DMS153 (cell line): ENCODE data around the gene PRKAB1.

ENCODE experiments used
- DNase-seq: peaks from one replicate; lab custom pipeline; 2025; lab: John Stamatoyannopoulos, UW

PRKAB1 gene

DNA sequence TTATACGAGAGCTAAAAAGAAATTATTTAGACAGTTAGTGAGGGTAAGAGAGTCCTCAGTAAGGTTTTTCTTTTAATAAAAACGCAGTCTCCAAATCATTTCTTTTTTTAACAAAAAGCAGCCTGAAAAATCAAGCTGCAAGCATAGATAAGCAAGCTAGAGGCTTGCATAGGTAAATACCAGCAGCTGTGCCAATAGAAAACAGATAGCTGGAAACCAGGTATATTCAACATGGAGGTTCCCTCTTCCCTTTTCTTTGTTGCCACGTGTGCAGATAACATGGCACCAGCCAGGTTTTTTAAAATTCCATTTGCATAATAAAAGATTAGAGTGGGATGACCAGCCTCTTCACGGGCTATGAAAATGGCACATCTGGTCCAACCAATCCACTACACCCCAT, 6.1 kb upstream of the PRKAB1 start:
- DNase-seq, result no peak

DNA sequence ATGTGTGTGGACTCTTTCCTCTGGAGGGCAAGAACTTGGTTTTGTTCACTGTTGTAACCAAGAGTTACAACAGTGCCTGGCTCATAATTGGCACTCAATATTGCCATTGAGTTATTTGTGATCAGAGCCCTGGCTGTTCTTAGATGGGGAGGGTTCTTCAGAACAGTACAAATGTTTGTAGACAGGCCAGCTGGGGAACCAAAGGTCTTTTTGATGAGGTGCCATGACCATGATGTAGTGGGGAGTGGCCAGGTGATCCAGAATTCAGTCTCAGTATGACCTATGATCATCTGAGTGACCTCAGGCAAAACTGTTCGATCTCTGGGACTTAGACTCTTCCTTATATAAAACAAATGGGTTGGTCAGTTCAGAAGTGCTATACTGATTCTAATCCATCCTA, 3.3 kb upstream of the PRKAB1 start:
- no peak for DNase-seq

DNA sequence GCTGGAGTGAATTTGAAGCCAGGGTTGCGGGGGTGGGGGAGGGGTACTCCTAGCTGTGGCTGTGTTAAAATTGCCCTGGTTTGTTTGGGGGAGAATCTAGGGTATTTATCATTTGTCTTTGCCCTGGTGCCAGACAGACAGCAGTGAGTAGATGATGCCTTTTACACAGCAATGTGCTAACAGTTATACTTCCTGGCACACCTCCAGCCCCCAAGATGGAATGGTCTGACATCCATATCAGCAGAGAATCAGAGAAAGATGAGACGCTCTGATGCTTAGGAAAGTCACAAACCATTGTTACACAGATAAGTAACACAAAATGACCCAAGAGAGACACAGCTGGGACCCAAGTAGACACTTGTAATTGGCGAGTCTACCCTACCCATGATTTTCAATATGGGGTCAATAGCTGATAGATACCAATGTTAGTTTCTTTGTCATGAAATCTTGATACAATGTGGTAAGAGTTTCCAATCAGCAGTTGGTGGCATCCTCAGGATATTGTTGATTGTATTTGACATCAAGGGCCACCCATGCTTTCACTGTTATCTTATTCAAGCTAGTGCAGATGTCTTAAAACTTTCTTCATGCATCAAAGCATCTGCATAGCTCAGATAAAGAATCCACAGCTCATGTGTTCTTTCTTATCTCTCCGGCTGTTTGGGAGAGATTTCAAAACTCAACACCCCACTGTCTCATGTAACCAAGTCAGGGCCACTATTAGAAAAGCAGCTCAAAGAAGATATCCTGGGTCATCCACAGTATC, 2.6 kb upstream of the PRKAB1 start:
- no peak for DNase-seq

DNA sequence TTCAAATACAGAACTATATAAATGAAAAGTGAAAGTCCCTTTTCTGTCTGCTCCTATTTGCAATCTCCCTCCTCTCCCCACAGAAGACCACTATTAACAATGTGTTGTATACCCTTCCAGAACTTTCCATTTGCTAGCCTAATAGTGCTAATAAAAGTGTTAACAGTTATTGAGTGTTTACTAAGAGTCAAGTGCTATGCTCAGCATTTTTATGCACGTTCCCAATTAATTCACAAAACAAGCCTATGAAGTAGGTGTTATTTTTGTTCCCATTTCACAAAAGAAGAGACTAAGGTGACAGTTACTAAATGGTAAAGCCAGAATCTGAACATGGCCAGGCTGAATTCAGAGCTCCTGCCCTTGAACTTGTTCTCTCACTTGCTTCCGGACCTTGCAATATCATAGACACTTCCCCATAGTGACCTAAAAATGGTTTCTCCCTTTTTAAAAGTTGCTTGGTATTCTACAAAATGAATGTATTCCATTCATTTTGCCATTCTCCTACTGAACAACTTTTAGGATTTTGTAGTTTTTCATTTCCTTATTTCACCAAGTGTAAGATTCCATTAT, 1.6 kb upstream of the PRKAB1 start:
- DNase-seq, result no peak

DNA sequence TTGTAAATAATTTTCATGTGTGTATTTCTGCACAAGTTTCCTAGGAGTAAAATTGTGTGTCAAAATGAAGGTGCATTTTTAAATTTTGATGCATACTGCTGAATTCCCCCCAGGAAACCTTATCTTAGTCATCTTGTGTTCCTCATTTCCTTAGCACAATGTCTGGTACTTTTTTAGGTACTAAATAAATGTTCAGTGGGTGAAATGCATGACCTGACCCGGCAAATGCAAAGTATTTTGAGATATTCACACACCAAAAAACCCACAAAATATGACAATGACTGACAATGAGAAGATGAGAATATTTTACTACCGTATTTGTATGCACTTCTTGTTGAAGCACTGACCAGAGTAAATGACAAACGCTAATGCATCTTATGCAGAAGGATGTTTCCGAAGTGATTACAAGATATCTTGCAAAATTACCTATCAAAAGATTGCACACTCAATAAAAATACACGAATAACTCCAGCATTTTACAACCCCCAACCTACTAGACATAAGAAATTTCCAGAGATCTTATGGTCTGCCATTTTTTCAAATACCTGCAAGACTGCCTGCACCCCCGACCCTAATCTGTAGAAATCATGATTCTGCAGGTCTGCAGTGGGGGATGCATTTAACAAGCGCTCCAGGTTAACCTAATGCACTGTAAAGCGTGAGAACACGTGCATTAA, 895 bp upstream of the PRKAB1 start:
- DNase-seq, result no peak

DNA sequence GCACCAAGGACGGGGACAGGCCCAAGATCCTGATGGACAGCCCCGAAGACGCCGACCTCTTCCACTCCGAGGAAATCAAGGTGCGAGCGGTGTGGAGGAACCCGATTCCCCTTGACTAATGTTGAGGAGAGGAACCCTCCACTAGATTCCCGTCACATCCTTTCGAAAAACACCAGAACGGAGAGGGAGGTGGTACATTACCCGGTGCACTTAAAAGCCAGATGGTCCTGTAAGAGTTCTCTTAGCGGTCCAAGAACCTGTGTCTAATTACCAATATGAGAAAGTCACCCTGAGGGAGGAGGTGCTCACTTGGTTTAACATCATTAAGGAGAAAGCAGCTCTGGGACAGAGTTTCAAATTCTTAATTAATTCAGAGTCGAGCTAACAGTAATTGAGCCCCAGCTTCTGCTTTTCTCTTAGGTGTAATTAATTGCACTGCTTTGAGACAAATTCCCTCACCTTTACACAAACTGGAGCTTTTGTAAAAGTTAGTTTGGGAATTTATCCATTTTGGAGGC, 450 bp downstream of the PRKAB1 start:
- DNase-seq, result no peak

DNA sequence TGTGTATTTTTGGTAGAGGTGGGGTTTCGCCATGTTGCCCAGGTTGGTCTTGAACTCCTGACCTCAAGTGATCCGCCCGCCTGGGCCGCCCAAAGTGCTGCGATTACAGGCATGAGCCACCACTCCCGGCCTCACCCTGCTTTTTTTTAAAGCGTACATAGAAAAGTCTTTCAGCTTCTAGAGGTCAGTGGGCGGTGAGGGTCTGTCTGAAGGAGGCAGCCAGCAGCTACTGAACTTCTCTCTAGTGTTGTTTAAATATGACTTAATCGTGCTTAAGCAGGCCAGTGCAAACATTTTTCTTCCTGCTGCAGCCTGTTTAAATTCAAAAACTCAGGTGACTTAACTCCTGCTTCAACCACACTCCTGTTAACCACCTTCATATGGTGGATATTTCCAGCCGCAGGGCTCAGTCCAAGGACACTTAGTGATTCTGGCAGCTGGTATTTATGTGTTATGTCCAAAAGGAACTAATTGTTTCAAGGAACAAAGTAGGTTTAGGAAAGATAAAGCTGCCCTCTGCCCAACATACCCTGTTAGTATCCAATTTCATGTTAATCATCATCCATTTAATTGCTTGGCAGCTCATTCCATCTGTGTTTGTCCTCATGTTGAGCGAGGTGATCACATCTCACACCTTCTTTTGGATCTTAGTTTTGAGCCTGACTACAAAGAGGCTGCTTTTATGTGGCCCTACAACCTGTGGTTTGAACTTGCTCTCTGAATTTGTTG, 2.0 kb downstream of the PRKAB1 start:
- no peak for DNase-seq

DNA sequence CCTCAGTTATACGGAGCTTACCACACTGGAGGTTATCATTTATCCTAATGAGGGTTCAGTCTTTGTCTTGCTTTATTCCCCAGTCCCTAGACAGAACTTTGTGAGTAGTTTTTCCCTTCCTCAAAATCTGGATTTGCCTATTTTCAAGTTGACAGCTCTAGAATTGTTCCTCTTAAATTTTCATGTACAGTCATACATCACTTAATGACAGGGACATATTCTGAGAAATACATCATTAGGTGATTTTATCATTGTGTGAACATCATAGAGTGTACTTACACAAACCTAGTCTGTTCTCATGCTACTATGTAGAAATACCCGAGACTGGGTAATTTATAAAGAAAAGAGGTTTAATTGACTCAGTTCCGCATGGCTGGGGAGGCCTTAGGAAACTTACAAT, 3.1 kb downstream of the PRKAB1 start:
- no peak for DNase-seq

DNA sequence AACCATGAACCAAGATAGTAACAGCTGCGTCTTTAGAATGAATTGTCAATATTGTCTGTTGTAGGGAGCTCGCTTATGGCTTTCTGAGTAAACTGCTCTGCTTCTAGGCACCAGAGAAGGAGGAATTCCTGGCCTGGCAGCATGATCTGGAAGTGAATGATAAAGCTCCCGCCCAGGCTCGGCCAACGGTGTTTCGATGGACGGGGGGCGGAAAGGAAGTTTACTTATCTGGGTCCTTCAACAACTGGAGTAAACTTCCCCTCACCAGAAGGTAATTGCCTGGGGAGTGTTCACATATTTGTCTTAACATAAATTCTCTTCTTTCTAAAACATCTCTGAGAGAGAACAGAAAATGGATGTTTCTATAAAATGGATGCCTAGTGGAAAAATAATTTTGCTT, 4.3 kb downstream of the PRKAB1 start:
- no peak for DNase-seq

DNA sequence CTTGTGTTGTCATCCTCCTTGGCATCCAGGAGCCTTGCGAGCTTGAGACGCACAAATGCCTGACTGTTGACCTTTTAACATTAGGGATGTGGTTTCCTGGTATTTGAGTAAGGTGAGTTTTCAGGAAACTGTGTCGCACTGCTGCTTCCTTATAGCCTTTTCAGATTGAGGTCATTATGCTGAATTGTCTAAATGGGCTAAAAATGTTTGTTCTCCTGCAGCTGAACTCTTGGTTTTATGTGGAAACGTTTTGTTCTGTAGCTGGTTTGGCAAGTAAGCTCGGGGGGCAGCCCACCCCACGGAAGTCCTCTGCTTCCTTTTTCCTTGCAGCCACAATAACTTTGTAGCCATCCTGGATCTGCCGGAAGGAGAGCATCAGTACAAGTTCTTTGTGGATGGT, 5.7 kb downstream of the PRKAB1 start:
- no peak for DNase-seq

DNA sequence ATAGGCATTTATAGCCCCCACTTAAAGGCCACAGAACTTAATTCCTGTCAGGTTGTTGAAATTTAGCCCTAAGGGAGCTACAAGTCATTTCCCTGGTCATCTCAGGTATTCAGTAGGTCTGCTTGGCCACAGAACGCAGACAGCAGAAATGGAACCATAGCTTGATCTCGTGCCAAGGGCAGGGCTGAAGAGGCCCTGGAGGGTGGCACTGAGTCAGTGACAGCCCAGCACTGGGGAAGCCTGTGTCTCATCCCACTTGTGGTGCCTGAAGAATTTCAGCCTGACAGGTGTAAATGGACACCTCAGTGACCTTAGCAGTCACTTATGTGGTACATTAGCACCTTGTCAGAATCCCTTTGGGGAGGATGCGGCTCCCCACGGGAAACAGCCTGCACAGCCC, 6.6 kb downstream of the PRKAB1 start:
- DNase-seq, result no peak

DNA sequence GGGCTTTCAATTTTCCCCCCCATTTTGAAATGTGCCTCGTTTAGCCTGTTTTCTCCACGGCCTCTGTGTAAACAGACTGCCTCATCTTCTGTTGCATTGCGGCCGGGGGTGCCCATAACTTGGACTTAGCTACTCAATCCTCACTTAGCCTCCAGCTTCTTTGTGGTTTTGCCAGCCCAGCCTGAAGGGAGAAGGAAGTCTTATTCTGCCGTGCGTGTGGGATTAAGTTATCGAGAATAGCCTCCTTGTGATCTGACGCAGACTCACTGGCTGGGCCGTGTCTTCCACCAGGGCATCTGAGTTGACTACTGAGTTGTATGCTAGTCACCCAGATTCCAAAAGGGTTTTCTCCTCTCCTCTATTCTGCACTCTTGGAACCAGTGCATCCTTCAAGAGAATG, 8.1 kb downstream of the PRKAB1 start:
- DNase-seq, result no peak

DNA sequence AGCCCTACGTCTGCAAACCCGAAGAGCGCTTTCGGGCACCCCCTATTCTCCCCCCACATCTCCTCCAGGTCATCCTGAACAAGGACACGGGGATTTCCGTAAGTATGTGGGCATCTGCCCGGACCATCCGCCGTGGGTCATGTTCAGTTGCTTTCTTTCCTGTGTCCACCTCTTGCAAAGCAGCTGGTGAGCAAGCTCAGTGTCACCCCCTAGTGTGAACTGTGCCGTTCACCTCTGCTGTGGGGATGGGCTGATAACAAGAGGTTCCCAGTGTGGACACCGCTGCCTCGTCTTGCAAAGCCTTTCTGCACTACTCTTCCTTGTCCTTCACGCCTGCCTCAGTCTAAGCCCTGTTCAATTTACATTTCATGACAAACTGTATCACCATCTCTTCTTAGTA, 8.6 kb downstream of the PRKAB1 start:
- DNase-seq, result no peak

DNA sequence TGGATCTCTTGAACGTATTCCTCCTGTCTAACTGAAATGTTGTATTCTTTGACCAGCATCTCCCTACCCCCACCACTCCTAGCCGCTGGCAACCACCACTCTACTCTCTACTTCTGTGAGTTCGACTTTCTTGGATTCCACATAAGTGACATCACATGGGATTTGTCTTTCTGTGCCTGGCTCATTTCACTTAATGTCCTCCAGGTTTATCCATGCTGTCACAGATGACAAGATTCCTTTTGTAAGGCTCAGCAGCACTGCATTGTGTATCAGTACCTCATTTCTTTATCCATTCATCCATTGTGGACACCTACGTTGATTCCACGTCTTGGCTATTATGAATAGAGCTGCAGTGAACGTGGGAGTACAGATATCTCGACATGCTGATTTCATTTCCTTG, 10.5 kb downstream of the PRKAB1 start:
- no peak for DNase-seq

DNA sequence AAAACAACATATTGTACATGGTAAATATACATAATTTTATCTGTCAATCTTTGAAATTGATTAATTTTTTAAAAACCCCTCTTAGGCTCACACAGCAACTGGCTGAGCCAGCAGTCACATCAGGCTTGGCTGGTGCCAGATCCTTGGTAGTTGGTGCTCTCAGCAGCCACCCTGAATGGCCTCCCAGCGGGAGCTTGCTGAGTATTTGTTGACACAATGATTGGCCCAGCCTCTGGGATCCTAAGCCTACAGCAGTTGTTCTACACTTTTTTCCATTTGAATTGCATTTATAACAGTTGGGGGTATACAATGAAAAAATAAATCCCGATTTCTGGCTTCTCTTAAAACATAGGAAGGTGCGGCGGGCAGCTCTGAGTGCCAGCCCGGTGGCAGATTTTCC, 11.1 kb downstream of the PRKAB1 start:
- DNase-seq, result peak; percentile 73

DNA sequence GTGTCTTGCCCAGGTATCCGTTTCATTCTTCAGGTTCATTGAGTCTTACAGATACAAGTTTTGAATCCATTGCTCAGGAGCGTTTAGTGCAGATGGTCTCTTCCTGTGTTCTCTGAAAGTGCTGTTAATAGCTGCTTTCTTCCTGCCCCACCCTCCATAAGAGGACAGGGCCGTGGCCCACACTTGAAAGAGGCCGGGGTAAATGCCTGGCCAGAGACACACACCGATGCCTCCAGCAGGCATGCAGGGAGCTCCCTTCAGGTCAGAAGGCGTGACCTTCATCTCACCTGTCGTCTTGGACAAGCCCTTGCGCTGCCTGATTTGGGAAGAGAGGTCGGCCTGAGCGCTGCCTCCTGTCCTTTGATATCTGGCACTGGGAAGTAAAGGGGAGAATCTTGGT, 11.6 kb downstream of the PRKAB1 start:
- DNase-seq, result peak; percentile 50

DNA sequence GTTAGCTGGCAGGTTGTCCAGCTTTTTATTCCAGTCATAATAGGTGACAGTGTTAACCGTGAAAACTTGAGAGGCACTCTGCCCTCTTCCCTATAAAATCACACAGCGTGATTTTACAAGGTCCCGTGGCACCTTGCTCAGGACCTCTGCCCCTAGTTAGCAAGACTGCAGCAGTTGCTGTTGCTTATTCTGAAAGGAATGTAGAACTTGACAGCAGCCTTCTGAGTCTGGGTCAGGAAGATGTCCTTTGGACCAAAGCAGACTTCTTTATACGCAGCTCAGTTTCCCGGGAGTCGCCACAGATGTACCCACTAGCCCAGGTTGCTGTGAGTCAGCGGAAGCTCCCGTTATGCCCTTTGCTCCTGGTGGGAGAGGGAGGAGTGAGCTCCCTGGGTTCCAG, 13.2 kb downstream of the PRKAB1 start:
- DNase-seq, result no peak

DNA sequence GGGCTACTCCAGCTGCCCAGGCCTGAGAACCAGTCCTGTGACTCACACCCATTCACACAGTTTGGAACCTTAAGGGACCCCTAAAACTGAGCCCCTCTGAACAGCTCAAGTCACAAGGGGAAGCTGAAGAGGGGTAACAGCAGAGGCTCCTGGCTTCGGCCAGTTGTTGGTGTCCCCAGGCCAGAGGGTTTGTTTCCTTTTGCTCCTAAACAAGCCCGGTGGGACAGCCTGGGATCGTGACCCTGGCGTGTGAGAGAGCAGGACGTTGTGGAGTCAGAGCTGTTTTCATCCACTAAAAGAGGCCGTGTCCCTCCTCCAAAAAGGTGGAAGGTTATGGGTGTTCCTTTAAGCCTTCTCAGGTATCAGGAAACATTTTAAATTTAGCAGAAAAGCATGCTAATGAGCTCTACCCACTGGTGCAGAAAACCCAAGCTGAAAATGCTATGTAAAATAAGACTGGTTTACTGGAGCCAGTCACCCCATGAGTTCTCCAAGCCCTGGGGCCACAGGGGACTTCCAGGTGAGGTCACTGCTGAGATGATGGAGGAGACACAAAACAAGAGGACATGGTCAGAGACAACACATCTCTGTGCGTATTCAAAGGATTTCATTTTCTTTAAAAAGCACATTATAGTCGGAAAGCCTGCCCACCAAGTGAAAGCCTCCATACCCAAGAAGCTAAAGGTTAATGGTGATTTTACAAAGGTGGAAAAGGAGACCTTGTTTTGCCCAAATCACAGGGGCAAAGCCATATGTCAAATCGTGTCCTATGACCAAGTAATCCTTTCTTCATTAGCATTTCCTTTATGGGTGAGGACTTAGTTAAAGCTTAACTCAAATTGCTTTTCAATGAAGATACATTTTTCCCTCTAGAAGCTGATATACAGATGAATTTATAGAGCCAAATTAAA, 14.1 kb downstream of the PRKAB1 start:
- no peak for DNase-seq

DNA sequence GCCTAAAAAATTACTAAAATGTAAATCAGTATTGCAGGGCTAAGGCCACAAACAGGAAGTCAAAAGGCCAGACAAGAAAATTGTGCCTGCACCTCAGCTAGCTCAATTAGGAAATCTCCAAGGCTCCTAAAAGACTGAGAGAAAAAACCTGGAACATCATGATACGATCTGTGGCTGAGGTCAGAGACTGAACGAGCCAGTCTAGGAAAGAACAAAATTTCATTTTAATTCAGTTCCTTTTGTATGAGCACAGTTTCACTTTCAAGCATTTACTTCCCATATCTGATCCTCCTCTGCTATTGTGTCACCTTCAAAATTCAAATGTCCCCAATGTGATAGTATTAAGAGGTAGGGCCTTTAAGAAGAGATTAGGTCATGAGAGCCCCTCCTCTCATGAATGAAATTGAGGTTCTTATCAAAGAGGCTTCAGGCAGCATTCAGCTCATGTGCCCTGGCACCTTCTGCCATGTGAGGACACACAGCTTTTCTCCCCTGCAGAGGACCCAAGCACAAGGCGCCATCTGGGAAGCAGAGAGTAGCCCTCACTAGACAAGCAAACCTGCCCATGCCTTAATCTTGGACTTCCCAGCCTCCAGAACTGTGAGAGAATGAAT, 14.8 kb downstream of the PRKAB1 start:
- DNase-seq, result no peak

DNA sequence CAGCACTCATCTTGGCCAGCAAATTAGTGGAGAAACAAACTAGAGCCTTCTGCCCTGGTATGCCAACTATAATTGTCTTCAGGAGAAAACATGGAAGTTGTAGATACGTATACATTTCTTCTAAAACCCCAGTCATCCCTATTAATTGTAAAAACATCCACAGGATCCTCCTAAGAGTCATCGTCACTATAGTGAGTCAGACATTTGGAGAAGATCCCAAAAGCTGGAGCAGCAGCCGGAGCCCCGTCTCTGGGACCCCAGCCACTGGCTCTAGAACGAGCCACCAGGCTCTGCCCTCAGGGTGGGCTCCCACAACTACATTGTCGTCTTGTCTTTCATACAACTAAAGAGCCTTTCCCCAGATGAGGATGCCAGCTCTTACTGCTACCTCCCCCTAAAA, 15.5 kb downstream of the PRKAB1 start:
- no peak for DNase-seq

DNA sequence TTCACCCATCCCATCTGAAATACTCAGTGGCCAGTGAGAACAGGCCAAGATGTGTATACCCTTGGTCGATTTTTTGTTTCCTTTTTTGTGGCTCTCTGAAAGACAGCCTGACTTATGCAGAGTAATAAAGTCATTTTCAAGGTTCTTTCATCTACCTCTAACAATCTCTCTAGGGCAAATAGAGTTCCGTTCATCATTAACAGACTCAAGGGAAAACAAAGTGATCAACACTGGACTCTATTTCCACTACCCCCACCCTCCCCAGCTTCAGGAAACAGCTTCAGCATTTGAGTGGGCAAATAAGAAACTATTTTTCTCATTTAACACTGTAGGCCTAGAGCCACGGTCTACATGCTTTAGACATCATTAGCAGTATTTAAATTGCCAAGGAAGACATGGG, 15.9 kb downstream of the PRKAB1 start:
- DNase-seq, result no peak
